Gastrocnemius medialis (tissue), 4 donors: ENCODE results near the gene CERS5.

ENCODE experiments used
- CTCF ChIP-seq, 5 experiments: fragments of 450-650 bp in 3 of 5; fragments of 200-600 bp in 2 of 5; sonication (generic) in 2 of 5; IDR thresholded peaks in 4 of 5; conservative IDR thresholded peaks in 1 of 5; 1 replicate in 4 of 5; 2 replicates in 1 of 5; pipeline ENCODE4 v1.5.1; 2016 to 2019; ENCODE audit warnings: antibody characterized with exemption in 5 of 5, mild to moderate bottlenecking in 3 of 5, moderate library complexity in 3 of 5
- POLR2A ChIP-seq, 2 donors: fragments of 450-650 bp; IDR thresholded peaks; one replicate each; pipeline ENCODE4 v1.6.1; 2017; ENCODE audit warnings: antibody characterized with exemption in 2 of 2, mild to moderate bottlenecking in 2 of 2, moderate library complexity in 2 of 2

GRCh38 chr12:50157259-50157658, 9.9 kb downstream of the CERS5 start:
- no peak for TF ChIP-seq CTCF (IDR thresholded peaks at IDR 0.05 in 4 of 5, conservative IDR thresholded peaks at IDR 0.05 in 1 of 5)
- no peak for TF ChIP-seq POLR2A (IDR thresholded peaks at IDR 0.05)
